GM19239 (cell line): ENCODE measurements around the gene MAD1L1.

ENCODE experiments used
- DNase-seq: peaks from one replicate; pipeline ENCODE4 v3.0.0; 2011; ENCODE audit warnings: low spot score; ENCODE audit not compliant: insufficient read length
- FAIRE-seq: peaks from 2 replicates; lab custom pipeline; 2011; peaks lifted over from hg19 to GRCh38; lab: Jason Lieb, UNC

The MAD1L1 gene

GRCh38 chr7:2014391-2015241 is 218.1 kb downstream of the MAD1L1 start:
- no peak for DNase-seq
- FAIRE-seq: no peak

- DNase-seq: no peak
- no peak for FAIRE-seq
These were observed 219.1 kb downstream of the MAD1L1 start for GRCh38 chr7:2013381-2014311.

GRCh38 chr7:2012981-2013380 is 219.8 kb downstream of the MAD1L1 start:
- no peak for DNase-seq
- no peak for FAIRE-seq

- FAIRE-seq: no peak
These were observed 220.5 kb downstream of the MAD1L1 start for GRCh38 chr7:2012044-2012900.

GRCh38 chr7:2011266-2012043 is 221.3 kb downstream of the MAD1L1 start:
- FAIRE-seq: no peak
- no peak for DNase-seq

More at GRCh38 chr7:2012044-2012900, 220.5 kb downstream of the MAD1L1 start:
- no peak for DNase-seq

- DNase-seq: no peak
- FAIRE-seq: no peak
These were observed 222.0 kb downstream of the MAD1L1 start for GRCh38 chr7:2010551-2011265.

- FAIRE-seq (no peak), DNase-seq (no peak)
These were observed 222.6 kb downstream of the MAD1L1 start for GRCh38 chr7:2010101-2010500.

- FAIRE-seq (no peak), DNase-seq (no peak)
These were observed 223.2 kb downstream of the MAD1L1 start for GRCh38 chr7:2009541-2010001.

GRCh38 chr7:2008936-2009540 is 223.7 kb downstream of the MAD1L1 start:
- FAIRE-seq (no peak), DNase-seq (no peak)

- no peak for FAIRE-seq
These were observed 224.4 kb downstream of the MAD1L1 start for GRCh38 chr7:2008101-2008935.

GRCh38 chr7:2007551-2007950 is 225.2 kb downstream of the MAD1L1 start:
- FAIRE-seq: no peak
- no peak for DNase-seq

More at GRCh38 chr7:2008101-2008935, 224.4 kb downstream of the MAD1L1 start:
- DNase-seq: no peak

- no peak for FAIRE-seq
- no peak for DNase-seq
These were observed 225.8 kb downstream of the MAD1L1 start for GRCh38 chr7:2006921-2007381.

- FAIRE-seq: no peak
- DNase-seq: no peak
These were observed 226.4 kb downstream of the MAD1L1 start for GRCh38 chr7:2006231-2006771.

- DNase-seq: no peak
- FAIRE-seq: no peak
These were observed 227.0 kb downstream of the MAD1L1 start for GRCh38 chr7:2005786-2006185.

- DNase-seq (no peak), FAIRE-seq (no peak)
These were observed 227.7 kb downstream of the MAD1L1 start for GRCh38 chr7:2004841-2005725.
